Spleen (tissue), 11 donors: Measurements from ENCODE around the gene CEACAM20. TPM values are rescaled to one million over a fixed set of nuclear protein-coding genes. Genes with fewer than 3 reads are reported as not detected.
"Not testable (repeated sequence)": the region's sequence is repeated elsewhere in the genome, so short reads cannot be mapped to it uniquely, and the experiment has no call there.

Experiments used
- DNase-seq: peaks from one replicate; pipeline ENCODE4 v3.0.0-alpha.2; 2020
- H3K27ac ChIP-seq, 8 donors: fragments of 200-600 bp; sonication (generic) in 7 of 8; 1 replicate in 4 of 8; 2 replicates in 4 of 8; pipeline versions ENCODE4 v1.5.0 to v1.8.0; 2016 to 2021; ENCODE audit warnings: inconsistent platforms in 4 of 8, mild to moderate bottlenecking in 4 of 8, moderate library complexity in 1 of 8
- H3K27me3 ChIP-seq, 7 donors: fragments of 200-600 bp; sonication (generic) in 6 of 7; replicated peaks in 1 of 7; 1 replicate in 4 of 7; 2 replicates in 3 of 7; pipeline versions ENCODE4 v1.5.0 to v1.8.0; 2016 to 2021; ENCODE audit warnings: inconsistent platforms in 3 of 7, mild to moderate bottlenecking in 1 of 7
- H3K36me3 ChIP-seq, 6 donors: fragments of 200-600 bp; sonication (generic) in 5 of 6; 1 replicate in 4 of 6; 2 replicates in 2 of 6; pipeline versions ENCODE4 v1.5.0 to v1.8.0; 2016 to 2021; ENCODE audit warnings: inconsistent platforms in 2 of 6
- H3K4me1 ChIP-seq, 6 donors: fragments of 200-600 bp; sonication (generic) in 5 of 6; 1 replicate in 3 of 6; 2 replicates in 3 of 6; pipeline versions ENCODE4 v1.5.0 to v1.8.0; 2016 to 2021; ENCODE audit warnings: inconsistent platforms in 3 of 6
- H3K4me3 ChIP-seq, 8 donors: fragments of 200-600 bp; sonication (generic) in 7 of 8; 1 replicate in 4 of 8; 2 replicates in 4 of 8; pipeline versions ENCODE4 v1.5.0 to v1.8.0; 2016 to 2021; ENCODE audit warnings: inconsistent platforms in 4 of 8, mild to moderate bottlenecking in 4 of 8, moderate library complexity in 2 of 8
- H3K9me3 ChIP-seq, 8 donors: fragments of 200-600 bp; sonication (generic) in 7 of 8; 1 replicate in 4 of 8; 2 replicates in 4 of 8; pipeline versions ENCODE4 v1.5.0 to v1.8.0; 2016 to 2021; ENCODE audit warnings: inconsistent platforms in 4 of 8
- POLR2A ChIP-seq, 3 donors: fragments of 450-650 bp; IDR thresholded peaks; one replicate each; pipeline ENCODE4 v1.5.1; 2017; ENCODE audit warnings: antibody characterized with exemption in 3 of 3, mild to moderate bottlenecking in 1 of 3
- POLR2AphosphoS5 ChIP-seq, 3 donors: sonication (generic); formaldehyde crosslinking; IDR thresholded peaks; one replicate each; pipeline ENCODE4 v1.5.1; 2017; ENCODE audit warnings: antibody characterized with exemption in 3 of 3
- WGBS, 5 donors: extraction: QIAGEN DNeasy Blood & Tissue Kit in 3 of 5; methylation state at CpG; one replicate each; pipeline versions ENCODE4 v1.1.5 to v1.1.7; 2013 to 2018; 5-methylcytosine and 5-hydroxymethylcytosine counted together
- intact Hi-C: fragments of 100-400 bp; cut with DNase I; formaldehyde crosslinking; loops from one replicate; pipeline ENCODE4 v1.15.0; 2023; ENCODE audit warnings: low total_unique reads
- polyA plus RNA-seq, 3 donors: library from polyadenylated mRNA; stranded (reverse); fragments of 200-250 nt; gene quantifications; one replicate each; pipeline ENCODE4 v1.2.1, GENCODE V29; 2013
- total RNA-seq, 7 donors: library from RNA; depleted of rRNA in 3 of 7; stranded (reverse); fragments of >200 nt in 3 of 7; fragmentation: NEBNext Ultra II Directional in 4 of 7; extraction: Animal tissue kit (Norgen Biotek cat#: 25700) in 4 of 7; gene quantifications; one replicate each; pipeline versions ENCODE4 v1.1.0 to v1.2.1, GENCODE V29; 2016 to 2021
- TF ChIP-seq, protein P1 (sequence below), 11 experiments: fragments of 200-600 bp in 7 of 11; fragments of 450-650 bp in 4 of 11; sonication (generic) in 4 of 11; IDR thresholded peaks in 8 of 11; conservative IDR thresholded peaks in 3 of 11; 1 replicate in 7 of 11; 2 replicates in 4 of 11; pipeline versions ENCODE4 v1.4.0 to v1.8.0; 2016 to 2021; ENCODE audit warnings: antibody characterized with exemption in 11 of 11, inconsistent platforms in 4 of 11, mild to moderate bottlenecking in 1 of 11
- donor health status: healthy with polysubstance abuse.
- donor health status: DM: no; HTN: no; CAD: no; lungs with moderate emphysema.
- donor health status: DM: no; HTN: no; CAD: no.
- donor health status: Bipolar disorder and iron deficiency.
- donor health status: healthy.
- donor health status: DM: no; HTN: no; CAD: no.
- donor health status: DM: yes; HTN: yes; CAD: no.

Gene CEACAM20
- total and polyA plus RNA-seq, 10 donors = not detected

DNA sequence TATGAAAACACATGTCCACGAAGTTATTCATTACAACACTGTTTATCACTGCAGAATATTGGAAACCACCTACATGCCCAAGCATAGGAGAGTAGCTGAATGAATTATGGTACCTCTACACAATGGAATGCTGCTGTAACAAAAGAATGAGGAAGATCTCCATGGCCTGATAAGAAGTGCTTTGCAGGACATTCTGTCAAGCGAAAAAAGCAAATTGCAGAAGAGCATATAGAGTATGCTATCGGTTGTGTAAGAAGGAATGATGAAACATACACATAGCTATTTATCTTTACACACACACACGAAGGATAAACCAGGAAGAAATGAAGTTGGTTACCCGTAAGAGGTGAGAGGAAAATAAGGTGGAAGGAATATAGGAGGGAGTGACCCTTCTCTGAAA, 37.5 kb upstream of the CEACAM20 start:
- Histone ChIP-seq H3K27me3 (peaks cover 0 to 8% (median 0%) of the 10 kb centered on the region in 7 donors), H3K36me3 (no peaks in the 10 kb centered on the region), H3K9me3 (no peaks in the 10 kb centered on the region), H3K4me3 (no peak overlapping the region), H3K27ac (no peak overlapping the region), H3K4me1 (peaks cover 0 to 20% (median 4%) of the 10 kb centered on the region in 6 donors)
- WGBS, 5 donors = 35 to 65% (median 54%) methylated on average over 5 of the region's 5 CpGs
- TF ChIP-seq, protein P1, sequence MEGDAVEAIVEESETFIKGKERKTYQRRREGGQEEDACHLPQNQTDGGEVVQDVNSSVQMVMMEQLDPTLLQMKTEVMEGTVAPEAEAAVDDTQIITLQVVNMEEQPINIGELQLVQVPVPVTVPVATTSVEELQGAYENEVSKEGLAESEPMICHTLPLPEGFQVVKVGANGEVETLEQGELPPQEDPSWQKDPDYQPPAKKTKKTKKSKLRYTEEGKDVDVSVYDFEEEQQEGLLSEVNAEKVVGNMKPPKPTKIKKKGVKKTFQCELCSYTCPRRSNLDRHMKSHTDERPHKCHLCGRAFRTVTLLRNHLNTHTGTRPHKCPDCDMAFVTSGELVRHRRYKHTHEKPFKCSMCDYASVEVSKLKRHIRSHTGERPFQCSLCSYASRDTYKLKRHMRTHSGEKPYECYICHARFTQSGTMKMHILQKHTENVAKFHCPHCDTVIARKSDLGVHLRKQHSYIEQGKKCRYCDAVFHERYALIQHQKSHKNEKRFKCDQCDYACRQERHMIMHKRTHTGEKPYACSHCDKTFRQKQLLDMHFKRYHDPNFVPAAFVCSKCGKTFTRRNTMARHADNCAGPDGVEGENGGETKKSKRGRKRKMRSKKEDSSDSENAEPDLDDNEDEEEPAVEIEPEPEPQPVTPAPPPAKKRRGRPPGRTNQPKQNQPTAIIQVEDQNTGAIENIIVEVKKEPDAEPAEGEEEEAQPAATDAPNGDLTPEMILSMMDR (IDR thresholded peaks at IDR 0.05 in 8 of 11, conservative IDR thresholded peaks at IDR 0.05 in 3 of 11) = no peak
- TF ChIP-seq POLR2A (IDR thresholded peaks at IDR 0.05) = no peak
- DNase-seq = no peak
- intact Hi-C loops = no loop called here

GRCh38 chr19:44563086-44563655, 33.7 kb upstream of the CEACAM20 start:
- H3K36me3 ChIP-seq, H3K4me1 ChIP-seq, H3K9me3 ChIP-seq, H3K27me3 ChIP-seq, H3K27ac ChIP-seq, intact Hi-C loops, H3K4me3 ChIP-seq, DNase-seq: not testable (repeated sequence)
- 80 to 95% (median 94%) methylated on average over 3 to 33 of the region's 33 CpGs for WGBS, 5 donors

GRCh38 chr19:44557933-44558332, 28.5 kb upstream of the CEACAM20 start:
- 89 to 100% (median 94%) methylated on average over 2 of the region's 2 CpGs for WGBS, 5 donors

GRCh38 chr19:44554641-44555246, 25.3 kb upstream of the CEACAM20 start:
- Histone ChIP-seq H3K4me1 (no peaks in the 10 kb centered on the region), H3K9me3 (peaks cover 0 to 28% (median 0%) of the 10 kb centered on the region in 8 donors), H3K27ac (no peak overlapping the region), H3K27me3 (peaks cover 0 to 8% (median 0%) of the 10 kb centered on the region in 7 donors), H3K36me3 (no peaks in the 10 kb centered on the region), H3K4me3 (no peak overlapping the region)
- 65 to 84% (median 74%) methylated on average over 2 of the region's 2 CpGs for WGBS, 5 donors
- no peak for DNase-seq
- intact Hi-C loops = no loop called here
- no peak for TF ChIP-seq POLR2AphosphoS5 (IDR thresholded peaks at IDR 0.05)
- no peak for TF ChIP-seq POLR2A (IDR thresholded peaks at IDR 0.05)
- TF ChIP-seq, protein P1 (IDR thresholded peaks at IDR 0.05 in 8 of 11, conservative IDR thresholded peaks at IDR 0.05 in 3 of 11) = no peak

More at GRCh38 chr19:44557933-44558332, 28.5 kb upstream of the CEACAM20 start:
- TF ChIP-seq POLR2AphosphoS5 (IDR thresholded peaks at IDR 0.05) (no peak), POLR2A (IDR thresholded peaks at IDR 0.05) (no peak)
- TF ChIP-seq, protein P1 (IDR thresholded peaks at IDR 0.05 in 8 of 11, conservative IDR thresholded peaks at IDR 0.05 in 3 of 11) = no peak
- Histone ChIP-seq H3K27me3 (peaks cover 0 to 4% (median 0%) of the 10 kb centered on the region in 7 donors), H3K27ac (no peak overlapping the region), H3K4me1 (no peaks in the 10 kb centered on the region), H3K9me3 (peaks cover 0 to 13% (median 0%) of the 10 kb centered on the region in 8 donors), H3K36me3 (no peaks in the 10 kb centered on the region), H3K4me3 (no peak overlapping the region)
- intact Hi-C loops = no loop called here
- no peak for DNase-seq
